ENCODE data around the gene GLI3.

Gene GLI3

GRCh38 chr7:41916450-41916927 lies 320.5 kb downstream of the GLI3 start:
- ChIA-PET CTCF (interaction anchor here (1.6 kb wide), 1 partner anchor 24 kb away, joined by 9 read pairs; no protein-coding TSS in a partner anchor), POLR2A (no interaction called here)
- TF ChIP-seq L3MBTL2 (conservative IDR thresholded peaks at IDR 0.05): no peak
- no peak for TF ChIP-seq ELF4 (IDR thresholded peaks at IDR 0.05)
- TF ChIP-seq SP1 (IDR thresholded peaks at IDR 0.05): no peak
- TF ChIP-seq ZNF384 (IDR thresholded peaks at IDR 0.05): no peak
- TF ChIP-seq HDGF (IDR thresholded peaks at IDR 0.05; ENCODE audit: borderline replicate concordance): no peak
- no peak for TF ChIP-seq FOXA1 (IDR thresholded peaks at IDR 0.05)
- peak; percentile 50 for TF ChIP-seq PKNOX1 (IDR thresholded peaks at IDR 0.05)
- no peak for DNase-seq (ENCODE audit: extremely low spot score)

- CTCF ChIA-PET: interaction anchor here (1.6 kb wide), 1 partner anchor 25 kb away, joined by 9 read pairs; no protein-coding TSS in a partner anchor
- no peak for DNase-seq (ENCODE audit: extremely low spot score)
- TF ChIP-seq FOXA1 (IDR thresholded peaks at IDR 0.05): no peak
- no peak for TF ChIP-seq NFRKB (IDR thresholded peaks at IDR 0.05)
- TF ChIP-seq FOXM1 (IDR thresholded peaks at IDR 0.05; ENCODE audit: borderline replicate concordance): no peak
- TF ChIP-seq SP1 (IDR thresholded peaks at IDR 0.05): no peak
- no peak for TF ChIP-seq L3MBTL2 (conservative IDR thresholded peaks at IDR 0.05)
- no peak for TF ChIP-seq TARDBP (IDR thresholded peaks at IDR 0.05)
- no peak for TF ChIP-seq ELF4 (IDR thresholded peaks at IDR 0.05)
- TF ChIP-seq ARNT (IDR thresholded peaks at IDR 0.05): no peak
- TF ChIP-seq CTBP1 (IDR thresholded peaks at IDR 0.05; ENCODE audit: borderline replicate concordance): no peak
- TF ChIP-seq BHLHE40 (IDR thresholded peaks at IDR 0.05; ENCODE audit: borderline replicate concordance): no peak
- no peak for TF ChIP-seq HDGF (IDR thresholded peaks at IDR 0.05; ENCODE audit: borderline replicate concordance)
- no peak for TF ChIP-seq PKNOX1 (IDR thresholded peaks at IDR 0.05)
- no peak for TF ChIP-seq SUZ12 (IDR thresholded peaks at IDR 0.05)
- no peak for TF ChIP-seq LEF1 (IDR thresholded peaks at IDR 0.05; ENCODE audit: borderline replicate concordance)
- no peak for TF ChIP-seq ZNF384 (IDR thresholded peaks at IDR 0.05)
- no peak for TF ChIP-seq FOXK2 (IDR thresholded peaks at IDR 0.05)
- POLR2A ChIA-PET: no interaction called here
Measured at GRCh38 chr7:41915871-41916270, 321.1 kb downstream of the GLI3 start.

GRCh38 chr7:41912851-41913567 lies 324.0 kb downstream of the GLI3 start:
- DNase-seq (ENCODE audit: extremely low spot score): no peak
- TF ChIP-seq FOXM1 (IDR thresholded peaks at IDR 0.05; ENCODE audit: borderline replicate concordance) (no peak), SP1 (IDR thresholded peaks at IDR 0.05) (no peak), ELF4 (IDR thresholded peaks at IDR 0.05) (no peak), L3MBTL2 (conservative IDR thresholded peaks at IDR 0.05) (no peak), ARNT (IDR thresholded peaks at IDR 0.05) (no peak), FOXK2 (IDR thresholded peaks at IDR 0.05) (no peak), BHLHE40 (IDR thresholded peaks at IDR 0.05; ENCODE audit: borderline replicate concordance) (no peak), SUZ12 (IDR thresholded peaks at IDR 0.05) (no peak), CTBP1 (IDR thresholded peaks at IDR 0.05; ENCODE audit: borderline replicate concordance) (no peak), FOXA1 (IDR thresholded peaks at IDR 0.05) (no peak), NFRKB (IDR thresholded peaks at IDR 0.05) (no peak), TARDBP (IDR thresholded peaks at IDR 0.05) (no peak), ZNF384 (IDR thresholded peaks at IDR 0.05) (no peak), PKNOX1 (IDR thresholded peaks at IDR 0.05) (no peak)
- POLR2A ChIA-PET: no interaction called here
- CTCF ChIA-PET: interaction anchor here (1.0 kb wide), 1 partner anchor 28 kb away, joined by 3 read pairs; no protein-coding TSS in a partner anchor

- CTCF ChIA-PET: no interaction called here
- POLR2A ChIA-PET: no interaction called here
- no peak for DNase-seq (ENCODE audit: extremely low spot score)
- no peak for TF ChIP-seq FOXK2 (IDR thresholded peaks at IDR 0.05)
- no peak for TF ChIP-seq CTBP1 (IDR thresholded peaks at IDR 0.05; ENCODE audit: borderline replicate concordance)
- TF ChIP-seq L3MBTL2 (conservative IDR thresholded peaks at IDR 0.05): no peak
- TF ChIP-seq FOXM1 (IDR thresholded peaks at IDR 0.05; ENCODE audit: borderline replicate concordance): no peak
- no peak for TF ChIP-seq FOXA1 (IDR thresholded peaks at IDR 0.05)
- TF ChIP-seq BHLHE40 (IDR thresholded peaks at IDR 0.05; ENCODE audit: borderline replicate concordance): no peak
- no peak for TF ChIP-seq NFRKB (IDR thresholded peaks at IDR 0.05)
- no peak for TF ChIP-seq LEF1 (IDR thresholded peaks at IDR 0.05; ENCODE audit: borderline replicate concordance)
- TF ChIP-seq ELF4 (IDR thresholded peaks at IDR 0.05): no peak
- no peak for TF ChIP-seq PKNOX1 (IDR thresholded peaks at IDR 0.05)
- no peak for TF ChIP-seq TARDBP (IDR thresholded peaks at IDR 0.05)
- TF ChIP-seq SP1 (IDR thresholded peaks at IDR 0.05): no peak
- TF ChIP-seq ZNF384 (IDR thresholded peaks at IDR 0.05): no peak
- TF ChIP-seq ARNT (IDR thresholded peaks at IDR 0.05): no peak
- no peak for TF ChIP-seq HDGF (IDR thresholded peaks at IDR 0.05; ENCODE audit: borderline replicate concordance)
- no peak for TF ChIP-seq SUZ12 (IDR thresholded peaks at IDR 0.05)
Measured at GRCh38 chr7:41912426-41912825, 324.6 kb downstream of the GLI3 start.

GRCh38 chr7:41911792-41912191 lies 325.2 kb downstream of the GLI3 start:
- CTCF ChIA-PET: no interaction called here
- POLR2A ChIA-PET: no interaction called here
- no peak for DNase-seq (ENCODE audit: extremely low spot score)
- TF ChIP-seq ARNT (IDR thresholded peaks at IDR 0.05): no peak
- TF ChIP-seq TARDBP (IDR thresholded peaks at IDR 0.05): no peak
- TF ChIP-seq BHLHE40 (IDR thresholded peaks at IDR 0.05; ENCODE audit: borderline replicate concordance): no peak
- no peak for TF ChIP-seq NFRKB (IDR thresholded peaks at IDR 0.05)
- no peak for TF ChIP-seq SP1 (IDR thresholded peaks at IDR 0.05)
- TF ChIP-seq L3MBTL2 (conservative IDR thresholded peaks at IDR 0.05): no peak
- TF ChIP-seq FOXM1 (IDR thresholded peaks at IDR 0.05; ENCODE audit: borderline replicate concordance): no peak
- TF ChIP-seq PKNOX1 (IDR thresholded peaks at IDR 0.05): no peak
- no peak for TF ChIP-seq FOXA1 (IDR thresholded peaks at IDR 0.05)
- TF ChIP-seq ZNF384 (IDR thresholded peaks at IDR 0.05): no peak
- no peak for TF ChIP-seq LEF1 (IDR thresholded peaks at IDR 0.05; ENCODE audit: borderline replicate concordance)
- no peak for TF ChIP-seq ELF4 (IDR thresholded peaks at IDR 0.05)
- no peak for TF ChIP-seq CTBP1 (IDR thresholded peaks at IDR 0.05; ENCODE audit: borderline replicate concordance)
- TF ChIP-seq SUZ12 (IDR thresholded peaks at IDR 0.05): no peak
- no peak for TF ChIP-seq FOXK2 (IDR thresholded peaks at IDR 0.05)
- no peak for TF ChIP-seq HDGF (IDR thresholded peaks at IDR 0.05; ENCODE audit: borderline replicate concordance)
